GM13976 (cell line): ENCODE measurements around the gene CACNA2D3.

ENCODE experiments used
- DNase-seq: peaks from one replicate; pipeline ENCODE4 v3.0.0; 2012; ENCODE audit warnings: low spot score
- in situ Hi-C: fragments of 300-500 bp; cut with MboI; formaldehyde crosslinking; loops from one replicate; pipeline ENCODE4 v1.12.0; 2022; ENCODE audit warnings: low sequenced_read_pairs, mixed read lengths, inconsistent platforms; ENCODE audit not compliant: unreplicated experiment
- TF ChIP-seq, protein P1 (sequence below): IDR thresholded peaks from 2 replicates; pipeline ENCODE4 v1.5.1; 2012; ENCODE audit warnings: borderline replicate concordance, mild to moderate bottlenecking; ENCODE audit not compliant: insufficient read depth; ENCODE audit errors: extremely low read depth, missing control alignments, control extremely low read depth

The CACNA2D3 gene

GRCh38 chr3:54188176-54188791 lies 65.9 kb downstream of the CACNA2D3 start:
- in situ Hi-C loops, result no loop called here
- peak; percentile 50 for DNase-seq
- TF ChIP-seq, protein P1, sequence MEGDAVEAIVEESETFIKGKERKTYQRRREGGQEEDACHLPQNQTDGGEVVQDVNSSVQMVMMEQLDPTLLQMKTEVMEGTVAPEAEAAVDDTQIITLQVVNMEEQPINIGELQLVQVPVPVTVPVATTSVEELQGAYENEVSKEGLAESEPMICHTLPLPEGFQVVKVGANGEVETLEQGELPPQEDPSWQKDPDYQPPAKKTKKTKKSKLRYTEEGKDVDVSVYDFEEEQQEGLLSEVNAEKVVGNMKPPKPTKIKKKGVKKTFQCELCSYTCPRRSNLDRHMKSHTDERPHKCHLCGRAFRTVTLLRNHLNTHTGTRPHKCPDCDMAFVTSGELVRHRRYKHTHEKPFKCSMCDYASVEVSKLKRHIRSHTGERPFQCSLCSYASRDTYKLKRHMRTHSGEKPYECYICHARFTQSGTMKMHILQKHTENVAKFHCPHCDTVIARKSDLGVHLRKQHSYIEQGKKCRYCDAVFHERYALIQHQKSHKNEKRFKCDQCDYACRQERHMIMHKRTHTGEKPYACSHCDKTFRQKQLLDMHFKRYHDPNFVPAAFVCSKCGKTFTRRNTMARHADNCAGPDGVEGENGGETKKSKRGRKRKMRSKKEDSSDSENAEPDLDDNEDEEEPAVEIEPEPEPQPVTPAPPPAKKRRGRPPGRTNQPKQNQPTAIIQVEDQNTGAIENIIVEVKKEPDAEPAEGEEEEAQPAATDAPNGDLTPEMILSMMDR, result no peak

GRCh38 chr3:54191220-54191619 lies 68.9 kb downstream of the CACNA2D3 start:
- TF ChIP-seq, protein P1, result no peak
- in situ Hi-C loops, result no loop called here

DNA sequence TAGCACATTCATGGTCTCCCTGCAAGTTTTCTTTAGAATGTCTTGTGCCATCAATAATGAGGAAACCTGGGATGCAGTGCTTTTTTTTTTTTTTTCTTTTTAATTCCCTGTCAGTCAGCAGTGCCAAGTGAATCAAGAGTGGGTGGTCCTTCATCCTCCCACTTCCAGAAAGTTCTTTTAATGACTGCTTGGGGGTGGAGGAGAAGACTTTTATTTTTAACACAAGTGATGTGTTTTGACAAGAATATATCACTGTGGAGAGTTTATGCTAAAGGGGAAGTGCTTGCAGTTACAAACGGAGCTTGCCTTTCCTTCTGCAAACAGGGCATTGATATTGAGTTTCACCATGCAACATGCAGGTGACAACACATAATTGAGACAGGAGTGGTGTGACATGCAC lies 69.7 kb downstream of the CACNA2D3 start:
- no peak for DNase-seq
- TF ChIP-seq, protein P1, result no peak
- in situ Hi-C loops, result no loop called here

More at GRCh38 chr3:54191220-54191619, 68.9 kb downstream of the CACNA2D3 start:
- no peak for DNase-seq

GRCh38 chr3:54193093-54193492 lies 70.7 kb downstream of the CACNA2D3 start:
- in situ Hi-C loops, result no loop called here
- DNase-seq, result no peak
- TF ChIP-seq, protein P1, result no peak

- TF ChIP-seq, protein P1, result no peak
- in situ Hi-C loops, result no loop called here
- no peak for DNase-seq
Observed at GRCh38 chr3:54196360-54196991, 74.1 kb downstream of the CACNA2D3 start.

GRCh38 chr3:54197509-54197908 lies 75.2 kb downstream of the CACNA2D3 start:
- TF ChIP-seq, protein P1, result no peak
- no peak for DNase-seq
- in situ Hi-C loops, result no loop called here
